Large intestine (tissue), 3 donors: ENCODE data around the gene SHLD1. TPM values are rescaled to one million over a fixed set of nuclear protein-coding genes. Genes with fewer than 3 reads are reported as not detected.
A peak's percentile ranks its signal among the peaks of the same experiment; 100 is the strongest.
"Not testable (repeated sequence)": the region's sequence is repeated elsewhere in the genome, so short reads cannot be mapped to it uniquely, and the experiment has no call there.

Experiments
- DNase-seq, 2 donors: peaks; one replicate each; pipeline versions ENCODE4 v3.0.0 to v3.0.0-alpha.2; 2013
- H3K27ac ChIP-seq: one replicate; pipeline ENCODE4 v1.5.1; 2013; ENCODE audit warnings: low read length
- H3K27me3 ChIP-seq: 2 replicates; pipeline ENCODE4 v1.6.1; 2013; ENCODE audit warnings: low read length; ENCODE audit not compliant: control insufficient read depth, insufficient read depth
- H3K36me3 ChIP-seq: 2 replicates; pipeline ENCODE4 v1.6.1; 2013; ENCODE audit warnings: low read length; ENCODE audit not compliant: control insufficient read depth, insufficient read depth
- H3K4me1 ChIP-seq: one replicate; pipeline ENCODE4 v1.6.1; 2013; ENCODE audit warnings: low read length; ENCODE audit not compliant: control insufficient read depth, insufficient read depth
- H3K4me3 ChIP-seq: one replicate; pipeline ENCODE4 v1.5.1; 2013; ENCODE audit warnings: low read length
- H3K9me3 ChIP-seq: one replicate; pipeline ENCODE4 v1.6.1; 2013; ENCODE audit warnings: mild to moderate bottlenecking, low read depth, low read length, moderate library complexity; ENCODE audit not compliant: control insufficient read depth
- WGBS: methylation state at CpG from one replicate; pipeline ENCODE4 v1.1.5; 2013; ENCODE audit warnings: low lambda C conversion rate; ENCODE audit not compliant: insufficient coverage; 5-methylcytosine and 5-hydroxymethylcytosine counted together
- polyA plus RNA-seq: library from polyadenylated mRNA; unstranded; fragments of 120-200 nt; gene quantifications from one replicate; pipeline ENCODE4 v1.2.1, GENCODE V29; 2013

Gene SHLD1
- polyA plus RNA-seq, 1 donor = 14.6 TPM

DNA sequence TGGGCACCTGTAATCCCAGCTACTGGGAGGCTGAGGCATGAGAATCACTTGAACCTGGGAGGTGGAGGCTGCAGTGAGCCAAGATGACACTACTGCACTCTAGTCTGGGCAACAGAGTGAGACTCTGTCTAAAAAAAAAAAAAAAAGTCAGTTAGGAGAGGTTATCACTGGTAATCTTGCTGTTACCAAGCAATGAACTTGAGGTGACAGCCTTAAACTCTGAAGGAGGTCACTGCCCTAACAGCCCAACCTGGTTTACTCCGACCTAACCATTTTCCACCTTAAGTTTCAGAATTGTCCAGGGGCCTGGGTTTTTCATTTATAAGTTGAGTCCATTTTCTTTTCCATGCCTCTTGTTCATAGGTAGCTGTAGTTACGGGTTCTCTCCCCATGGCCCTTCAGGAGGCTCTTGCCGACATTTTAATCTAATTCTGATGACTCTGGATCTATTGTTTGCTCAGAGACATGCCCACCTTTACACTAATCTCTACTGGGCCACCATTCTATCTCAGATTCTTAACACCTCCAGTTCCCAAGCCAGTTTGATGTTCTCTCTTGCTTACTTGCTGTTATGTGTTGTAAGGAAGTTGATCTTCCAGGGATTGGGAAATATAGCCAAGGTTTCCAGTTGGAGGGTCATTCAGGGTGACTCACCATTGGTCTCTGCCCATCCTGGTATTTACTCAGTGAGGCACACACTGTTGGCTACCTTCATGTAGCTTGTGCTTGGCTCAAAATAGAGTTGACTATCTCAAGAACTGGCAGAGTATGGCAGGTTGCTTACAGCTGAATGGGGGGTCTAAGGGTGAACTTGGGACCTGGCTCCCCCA lies 29.1 kb downstream of the SHLD1 start:
- Histone ChIP-seq H3K4me3 (no peak overlapping the region), H3K9me3 (no peaks in the 10 kb centered on the region), H3K36me3 (peaks cover 25% of the 10 kb centered on the region), H3K27me3 (no peaks in the 10 kb centered on the region), H3K4me1 (peaks cover 32% of the 10 kb centered on the region), H3K27ac (peak overlapping the region; percentile 71)
- peak; percentile 64 to 82 for DNase-seq
- WGBS = no CpG with 5 or more reads among the region's 3 CpGs

DNA sequence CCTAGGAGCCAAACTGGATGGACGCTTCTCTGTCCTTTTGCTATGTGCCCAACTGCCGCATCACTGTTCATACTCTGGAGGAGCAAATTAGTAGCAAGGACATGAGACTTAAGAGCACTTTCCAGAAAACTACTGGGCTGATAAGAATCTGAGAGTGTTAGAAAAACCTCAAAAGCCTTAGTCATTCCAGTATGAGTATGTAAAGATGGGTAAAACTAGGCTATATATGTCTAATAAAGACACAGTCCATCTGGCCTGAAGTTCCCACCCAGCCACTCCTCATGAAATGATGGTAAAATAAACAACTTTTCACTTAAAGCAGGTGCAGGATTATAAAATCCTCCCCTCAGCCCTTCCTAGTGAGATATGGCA lies 30.6 kb downstream of the SHLD1 start:
- Histone ChIP-seq H3K9me3 (no peaks in the 10 kb centered on the region), H3K36me3 (peaks cover 12% of the 10 kb centered on the region), H3K27me3 (no peaks in the 10 kb centered on the region), H3K27ac (peak overlapping the region; percentile 20), H3K4me1 (peaks cover 40% of the 10 kb centered on the region), H3K4me3 (no peak overlapping the region)
- no peak for DNase-seq
- no CpG with 5 or more reads among the region's 2 CpGs for WGBS

DNA sequence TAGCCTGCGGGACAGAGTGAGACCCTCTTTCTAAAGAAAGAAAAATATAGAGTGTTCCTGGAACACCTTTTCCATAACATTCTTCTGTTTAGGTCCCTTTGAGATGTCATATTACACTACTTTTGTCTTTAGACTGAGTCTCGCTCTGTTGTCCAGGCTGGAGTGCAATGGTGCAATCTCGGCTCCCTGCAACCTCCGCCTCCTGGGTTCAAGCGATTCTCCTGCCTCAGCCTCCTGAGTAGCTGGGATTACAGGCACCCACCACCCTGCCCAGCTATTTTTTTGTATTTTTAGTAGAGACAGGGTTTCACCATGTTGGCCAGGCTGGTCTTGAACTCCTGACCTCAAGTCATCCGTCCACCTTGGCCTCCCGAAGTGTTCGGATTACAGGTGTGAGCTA lies 31.2 kb downstream of the SHLD1 start:
- not testable (repeated sequence) for H3K27me3 ChIP-seq, H3K4me3 ChIP-seq, DNase-seq, H3K9me3 ChIP-seq
- Histone ChIP-seq H3K27ac (peak overlapping the region; percentile 52), H3K4me1 (peaks cover 40% of the 10 kb centered on the region), H3K36me3 (peaks cover 11% of the 10 kb centered on the region)
- WGBS = 83% methylated on average over 3 of the region's 8 CpGs

DNA sequence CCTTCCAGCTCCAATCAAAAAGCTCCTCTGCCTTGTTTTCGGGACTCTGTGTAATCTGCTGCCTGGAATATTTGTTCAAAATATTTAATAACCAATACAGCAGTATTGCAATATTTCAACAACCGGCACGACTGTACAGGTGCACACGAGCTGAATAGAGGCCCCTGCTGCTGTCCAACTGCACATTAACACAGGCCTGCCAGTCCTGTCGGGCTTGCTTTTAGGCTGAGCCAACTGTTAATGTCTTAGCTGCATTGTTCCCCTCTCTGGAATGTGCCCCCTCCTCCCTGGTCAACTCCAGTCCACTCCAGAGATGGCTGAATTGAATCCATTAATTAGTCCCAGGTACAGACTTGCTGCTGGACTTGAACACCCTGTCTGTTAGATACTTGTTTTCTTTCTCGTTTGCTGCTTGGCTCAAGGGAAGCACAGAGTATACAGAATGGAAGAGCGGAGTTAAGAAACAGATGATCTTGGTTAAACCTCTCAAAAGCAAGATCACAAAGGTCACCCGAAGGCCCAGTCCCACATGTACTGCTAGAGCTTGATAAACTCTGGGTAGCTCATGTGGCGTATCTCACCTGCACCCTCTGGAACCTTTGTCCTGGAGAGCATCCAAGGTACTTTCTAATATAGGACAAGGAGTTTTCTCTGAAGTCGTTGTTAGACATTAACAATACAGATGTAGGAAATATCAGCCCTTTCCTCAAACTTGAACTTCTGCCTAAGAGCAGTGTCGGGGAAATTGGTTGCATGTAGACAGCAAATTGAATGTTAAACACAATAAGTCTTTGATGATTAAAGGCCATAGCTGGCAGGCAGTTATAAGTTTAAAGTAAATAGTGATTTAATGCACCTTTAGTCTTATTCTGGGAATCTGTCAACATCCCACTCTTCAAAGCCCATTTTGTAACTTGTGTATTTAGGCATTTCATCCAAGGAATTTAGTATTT lies 31.9 kb downstream of the SHLD1 start:
- Histone ChIP-seq H3K36me3 (peaks cover 11% of the 10 kb centered on the region), H3K27ac (peak overlapping the region; percentile 52), H3K4me1 (peaks cover 43% of the 10 kb centered on the region), H3K27me3 (no peaks in the 10 kb centered on the region), H3K9me3 (no peaks in the 10 kb centered on the region), H3K4me3 (no peak overlapping the region)
- peak; percentile 56 to 84 for DNase-seq
- no CpG with 5 or more reads among the region's 11 CpGs for WGBS

GRCh38 chr20:5784735-5785134 lies 34.5 kb downstream of the SHLD1 start:
- Histone ChIP-seq H3K4me3 (no peak overlapping the region), H3K27ac (peak overlapping the region; percentile 72), H3K4me1 (peaks cover 43% of the 10 kb centered on the region), H3K36me3 (peaks cover 9% of the 10 kb centered on the region), H3K9me3 (no peaks in the 10 kb centered on the region), H3K27me3 (no peaks in the 10 kb centered on the region)
- WGBS = 53% methylated on average over 3 of the region's 8 CpGs
- peak; percentile 73 to 81 for DNase-seq

- Histone ChIP-seq H3K4me1 (peaks cover 41% of the 10 kb centered on the region), H3K27ac (peak overlapping the region; percentile 72), H3K9me3 (no peaks in the 10 kb centered on the region), H3K4me3 (no peak overlapping the region), H3K36me3 (peaks cover 13% of the 10 kb centered on the region), H3K27me3 (no peaks in the 10 kb centered on the region)
- WGBS = 83% methylated on average over 1 of the region's 5 CpGs
- DNase-seq = no peak
These were observed 34.9 kb downstream of the SHLD1 start for GRCh38 chr20:5785146-5785545.

DNA sequence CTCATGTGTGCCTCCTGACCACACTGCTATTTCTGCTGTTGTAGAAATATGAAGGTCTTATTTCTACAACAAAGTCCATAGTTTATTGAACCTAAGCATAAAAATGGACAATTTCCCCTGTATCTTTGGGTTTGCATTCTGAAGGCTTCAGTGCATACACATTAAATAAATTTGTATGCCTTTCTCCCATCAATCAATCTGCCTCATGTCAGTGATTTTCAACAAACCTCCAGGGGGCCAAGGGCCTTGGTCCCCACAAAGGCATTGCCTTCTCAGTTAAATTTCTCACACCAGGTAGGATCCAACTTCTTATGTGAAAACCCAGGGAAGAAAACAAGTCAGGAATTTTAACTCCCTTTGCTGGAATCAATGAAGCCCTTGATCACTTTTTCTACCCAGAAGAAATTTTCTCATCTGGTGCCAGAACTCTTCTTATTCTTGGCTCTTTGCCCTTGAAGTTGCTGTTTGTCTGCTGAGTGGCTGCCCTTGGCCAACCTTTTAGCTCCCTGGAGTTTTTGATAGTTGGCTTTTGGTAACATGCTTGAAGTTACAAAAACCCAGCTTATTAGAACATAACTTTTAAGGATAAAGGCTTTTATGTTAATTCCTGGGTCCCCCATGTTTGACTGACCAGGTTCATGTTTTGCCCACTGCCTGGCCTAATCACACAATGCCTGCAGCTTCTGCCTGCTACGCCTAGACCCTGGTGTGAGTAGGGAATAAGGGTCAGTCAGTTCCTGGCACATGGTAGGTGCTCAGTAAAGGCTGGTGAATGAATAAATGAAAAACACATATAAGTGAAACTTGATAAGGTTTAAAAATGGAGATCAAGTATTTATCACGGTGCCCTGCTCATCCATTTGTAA lies 37.0 kb downstream of the SHLD1 start:
- 100% methylated on average over 1 of the region's 2 CpGs for WGBS
- H3K27ac ChIP-seq = no peak overlapping the region
- peaks cover 12% of the 10 kb centered on the region for H3K36me3 ChIP-seq
- DNase-seq = no peak
- no peaks in the 10 kb centered on the region for H3K9me3 ChIP-seq
- peaks cover 26% of the 10 kb centered on the region for H3K4me1 ChIP-seq
- H3K27me3 ChIP-seq = no peaks in the 10 kb centered on the region
- no peak overlapping the region for H3K4me3 ChIP-seq

DNA sequence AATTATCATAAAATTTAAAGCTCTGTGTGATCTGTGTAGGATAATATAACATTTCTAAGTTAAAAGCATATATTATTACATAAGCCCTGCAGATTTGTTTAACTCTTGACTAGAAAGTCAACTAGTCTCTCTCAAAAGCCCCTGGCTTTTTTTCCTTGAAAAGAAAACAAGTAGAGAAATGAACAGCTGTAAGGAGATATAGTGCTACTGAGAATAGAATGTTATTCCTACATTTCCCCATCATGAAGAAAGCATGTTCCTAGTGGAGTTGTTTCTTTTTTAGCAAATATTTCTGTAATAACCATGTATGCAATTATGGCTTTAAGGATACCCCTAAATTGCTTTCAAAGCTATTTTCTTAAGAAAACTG lies 37.6 kb downstream of the SHLD1 start:
- no peaks in the 10 kb centered on the region for H3K9me3 ChIP-seq
- no peak overlapping the region for H3K27ac ChIP-seq
- peaks cover 21% of the 10 kb centered on the region for H3K4me1 ChIP-seq
- H3K27me3 ChIP-seq = no peaks in the 10 kb centered on the region
- no peak overlapping the region for H3K4me3 ChIP-seq
- peaks cover 12% of the 10 kb centered on the region for H3K36me3 ChIP-seq
- no peak for DNase-seq

DNA sequence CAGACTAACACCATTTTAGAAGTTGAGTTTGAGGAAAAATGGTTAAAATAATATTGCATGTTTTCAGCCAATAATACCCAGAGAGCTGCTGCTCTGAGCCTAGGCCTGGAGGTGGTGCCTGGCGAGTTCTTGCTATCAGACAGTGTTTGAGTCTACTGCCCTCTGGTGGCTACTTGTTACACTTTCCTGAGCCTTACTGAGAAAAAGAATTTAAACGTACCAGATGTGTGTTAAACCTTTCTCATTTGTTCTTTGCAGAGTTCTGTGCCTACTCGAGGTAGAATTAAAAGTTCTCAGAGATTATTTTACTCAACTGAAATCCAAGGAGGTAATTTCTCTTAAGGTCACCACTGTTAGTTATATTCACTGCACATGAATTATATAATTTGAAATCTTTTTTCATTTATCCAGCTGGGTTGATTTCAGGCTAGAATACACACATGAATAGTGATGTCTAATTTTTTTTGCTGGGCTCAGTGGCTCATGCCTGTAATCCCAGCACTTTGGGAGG lies 38.2 kb downstream of the SHLD1 start:
- H3K4me1 ChIP-seq = peaks cover 17% of the 10 kb centered on the region
- no peak overlapping the region for H3K4me3 ChIP-seq
- 0% methylated on average over 1 of the region's 3 CpGs for WGBS
- H3K9me3 ChIP-seq = no peaks in the 10 kb centered on the region
- H3K27me3 ChIP-seq = no peaks in the 10 kb centered on the region
- H3K27ac ChIP-seq = no peak overlapping the region
- DNase-seq = peak; percentile 73 to 81
- H3K36me3 ChIP-seq = peaks cover 12% of the 10 kb centered on the region

DNA sequence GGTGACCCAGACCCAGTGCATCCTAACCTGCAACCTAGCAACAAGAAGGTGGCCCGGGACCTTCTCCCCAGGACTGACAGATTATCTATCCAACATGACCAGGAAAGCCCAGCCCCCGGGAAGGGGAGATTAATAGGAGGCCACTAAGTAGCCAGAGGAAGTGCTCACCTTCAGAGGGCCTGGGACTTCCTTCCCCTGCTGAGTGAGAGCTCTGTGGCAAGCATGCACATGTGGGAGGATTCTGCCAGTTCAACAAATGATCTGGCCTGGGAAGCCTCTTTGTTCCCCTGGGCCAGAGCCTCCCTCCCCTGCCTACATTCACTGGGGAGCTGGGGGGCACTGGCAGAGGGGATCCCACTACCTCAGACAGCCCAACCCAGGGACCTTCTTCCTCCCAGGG lies 39.6 kb downstream of the SHLD1 start:
- no peak for DNase-seq
- Histone ChIP-seq H3K36me3 (peaks cover 12% of the 10 kb centered on the region), H3K9me3 (no peaks in the 10 kb centered on the region), H3K4me1 (peaks cover 14% of the 10 kb centered on the region), H3K27ac (no peak overlapping the region), H3K4me3 (no peak overlapping the region), H3K27me3 (no peaks in the 10 kb centered on the region)
- no CpG with 5 or more reads among the region's 2 CpGs for WGBS
